Neural cell (in vitro differentiated cells): ENCODE results near the gene PPP1R3G. TPM values are rescaled to one million over a fixed set of nuclear protein-coding genes. Genes with fewer than 3 reads are reported as not detected.

ENCODE experiments used
- H2AFZ ChIP-seq: fragments of 200-600, 300-800 bp; sonication (generic), shearing (Covaris generic); 2 replicates; pipeline ENCODE4 v1.6.0; 2014; ENCODE audit warnings: low read depth, mild to moderate bottlenecking, antibody characterized with exemption, low read length, moderate library complexity
- H3F3A ChIP-seq: fragments of 200-600 bp; shearing (Covaris generic); 2 replicates; pipeline ENCODE4 v1.6.1; 2016; ENCODE audit warnings: mild to moderate bottlenecking, moderate library complexity, mixed read lengths, antibody characterized with exemption, low read length; ENCODE audit not compliant: insufficient read depth, poor library complexity, severe bottlenecking
- H3K27ac ChIP-seq: fragments of 200-600, 300-800 bp; sonication (generic), shearing (Covaris generic); 2 replicates; pipeline ENCODE4 v1.5.1; 2014; ENCODE audit warnings: mild to moderate bottlenecking, low read length, moderate library complexity
- H3K27me3 ChIP-seq: fragments of 300-800, 200-600 bp; sonication (generic), shearing (Covaris generic); 2 replicates; pipeline ENCODE4 v1.6.0; 2014; ENCODE audit warnings: mild to moderate bottlenecking, low read depth, low read length, moderate library complexity; ENCODE audit not compliant: insufficient read depth
- H3K36me3 ChIP-seq: fragments of 300-800, 200-600 bp; sonication (generic), shearing (Covaris generic); 2 replicates; pipeline ENCODE4 v1.5.1; 2014; ENCODE audit warnings: mild to moderate bottlenecking, antibody characterized with exemption, low read length, moderate library complexity; ENCODE audit not compliant: insufficient read depth
- H3K4me2 ChIP-seq: fragments of 300-800, 200-600 bp; sonication (generic), shearing (Covaris generic); 2 replicates; pipeline ENCODE4 v1.6.0; 2014; ENCODE audit warnings: mild to moderate bottlenecking, low read length
- H3K4me3 ChIP-seq: fragments of 300-800, 200-600 bp; sonication (generic), shearing (Covaris generic); 2 replicates; pipeline ENCODE4 v1.5.1; 2014; ENCODE audit warnings: mild to moderate bottlenecking, low read length, moderate library complexity
- H3K79me2 ChIP-seq: fragments of 200-600 bp; shearing (Covaris generic); replicated peaks from 2 replicates; pipeline ENCODE4 v1.6.0; 2014; ENCODE audit warnings: mild to moderate bottlenecking, low read length, moderate library complexity; ENCODE audit not compliant: insufficient read depth
- H3K9ac ChIP-seq: fragments of 300-800, 200-600 bp; sonication (generic), shearing (Covaris generic); 2 replicates; pipeline ENCODE4 v1.6.1; 2016; ENCODE audit warnings: mild to moderate bottlenecking, low read length, mixed read lengths
- H3K9me2 ChIP-seq: fragments of 200-600 bp; shearing (Covaris generic); 2 replicates; pipeline ENCODE4 v1.6.1; 2016; ENCODE audit warnings: mild to moderate bottlenecking, low read length, mixed read lengths; ENCODE audit not compliant: insufficient read depth
- H3K9me3 ChIP-seq: fragments of 200-600, 300-800 bp; sonication (generic), shearing (Covaris generic); 2 replicates; pipeline ENCODE4 v1.6.1; 2016; ENCODE audit warnings: mild to moderate bottlenecking, mixed run types, low read length, moderate library complexity, mixed read lengths
- H4K20me1 ChIP-seq: fragments of 200-600 bp; shearing (Covaris generic); 2 replicates; pipeline ENCODE4 v1.6.1; 2016; ENCODE audit warnings: mild to moderate bottlenecking, mixed run types; ENCODE audit not compliant: insufficient read depth
- EP300 ChIP-seq: fragments of 450-650 bp; conservative IDR thresholded peaks from 2 replicates; pipeline ENCODE4 v1.6.1; 2014; ENCODE audit warnings: antibody characterized with exemption, mild to moderate bottlenecking, moderate library complexity; ENCODE audit not compliant: poor library complexity, severe bottlenecking
- EZH2 ChIP-seq: fragments of 200-600, 300-800 bp; shearing (Covaris generic), sonication (generic); IDR thresholded peaks from 2 replicates; pipeline ENCODE4 v1.6.1; 2014; ENCODE audit warnings: antibody characterized with exemption, low read length, borderline replicate concordance, mild to moderate bottlenecking; ENCODE audit not compliant: insufficient read depth, poor library complexity, severe bottlenecking
- MXI1 ChIP-seq: fragments of 450-650 bp; conservative IDR thresholded peaks from 2 replicates; pipeline ENCODE4 v1.6.1; 2014; ENCODE audit warnings: antibody characterized with exemption, mild to moderate bottlenecking; ENCODE audit not compliant: poor library complexity, severe bottlenecking
- POLR2AphosphoS5 ChIP-seq: IDR thresholded peaks from 2 replicates; pipeline ENCODE4 v1.6.1; 2012
- RAD21 ChIP-seq: fragments of 450-650 bp; conservative IDR thresholded peaks from 2 replicates; pipeline ENCODE4 v1.6.1; 2014; ENCODE audit warnings: antibody characterized with exemption, mild to moderate bottlenecking, moderate library complexity
- SMC3 ChIP-seq: fragments of 450-650 bp; conservative IDR thresholded peaks from 2 replicates; pipeline ENCODE4 v1.6.1; 2014; ENCODE audit warnings: antibody characterized with exemption, mild to moderate bottlenecking, moderate library complexity; ENCODE audit not compliant: poor library complexity
- TAF1 ChIP-seq: IDR thresholded peaks from 2 replicates; pipeline ENCODE4 v1.6.1; 2012; ENCODE audit warnings: low read depth
- polyA plus RNA-seq: library from polyadenylated mRNA; depleted of rRNA; stranded (reverse); fragments of >200 nt; gene quantifications from 2 replicates; pipeline ENCODE4 v1.2.3, GENCODE V29; 2014
- TF ChIP-seq, protein P1 (sequence below): IDR thresholded peaks from 2 replicates; pipeline ENCODE4 v1.6.1; 2012; ENCODE audit warnings: borderline replicate concordance
- TF ChIP-seq, protein P2 (sequence below): fragments of 450-650 bp; IDR thresholded peaks from 2 replicates; pipeline ENCODE4 v1.5.1; 2014; ENCODE audit warnings: antibody characterized with exemption, mild to moderate bottlenecking, moderate library complexity; ENCODE audit not compliant: poor library complexity, severe bottlenecking

PPP1R3G gene
- polyA plus RNA-seq, 1 donor from 2014 or later = not detected

GRCh38 chr6:5044866-5045265, 40.3 kb upstream of the PPP1R3G start:
- Histone ChIP-seq H3K4me2 (no peak overlapping the region), H3F3A (no peaks in the 10 kb centered on the region), H3K9ac (no peak overlapping the region), H3K9me3 (no peaks in the 10 kb centered on the region), H3K9me2 (no peaks in the 10 kb centered on the region), H3K36me3 (no peaks in the 10 kb centered on the region), H3K27ac (no peak overlapping the region), H3K79me2 (no peaks in the 10 kb centered on the region), H2AFZ (no peak overlapping the region), H3K27me3 (no peaks in the 10 kb centered on the region), H3K4me3 (no peak overlapping the region), H4K20me1 (no peaks in the 10 kb centered on the region)
- TF ChIP-seq EZH2 = no peak

GRCh38 chr6:5045416-5045815, 39.7 kb upstream of the PPP1R3G start:
- H3K9me3 ChIP-seq = no peaks in the 10 kb centered on the region
- no peaks in the 10 kb centered on the region for H4K20me1 ChIP-seq
- no peaks in the 10 kb centered on the region for H3K9me2 ChIP-seq
- no peaks in the 10 kb centered on the region for H3K79me2 ChIP-seq
- H2AFZ ChIP-seq = no peak overlapping the region
- H3K27ac ChIP-seq = no peak overlapping the region
- H3K4me2 ChIP-seq = no peak overlapping the region
- no peak overlapping the region for H3K4me3 ChIP-seq
- H3K36me3 ChIP-seq = no peaks in the 10 kb centered on the region
- no peaks in the 10 kb centered on the region for H3F3A ChIP-seq
- TF ChIP-seq MXI1 = no peak
- TF ChIP-seq EZH2 = no peak
- no peak for TF ChIP-seq RAD21
- no peak for TF ChIP-seq TAF1
- TF ChIP-seq EP300 = no peak
- TF ChIP-seq, protein P1, sequence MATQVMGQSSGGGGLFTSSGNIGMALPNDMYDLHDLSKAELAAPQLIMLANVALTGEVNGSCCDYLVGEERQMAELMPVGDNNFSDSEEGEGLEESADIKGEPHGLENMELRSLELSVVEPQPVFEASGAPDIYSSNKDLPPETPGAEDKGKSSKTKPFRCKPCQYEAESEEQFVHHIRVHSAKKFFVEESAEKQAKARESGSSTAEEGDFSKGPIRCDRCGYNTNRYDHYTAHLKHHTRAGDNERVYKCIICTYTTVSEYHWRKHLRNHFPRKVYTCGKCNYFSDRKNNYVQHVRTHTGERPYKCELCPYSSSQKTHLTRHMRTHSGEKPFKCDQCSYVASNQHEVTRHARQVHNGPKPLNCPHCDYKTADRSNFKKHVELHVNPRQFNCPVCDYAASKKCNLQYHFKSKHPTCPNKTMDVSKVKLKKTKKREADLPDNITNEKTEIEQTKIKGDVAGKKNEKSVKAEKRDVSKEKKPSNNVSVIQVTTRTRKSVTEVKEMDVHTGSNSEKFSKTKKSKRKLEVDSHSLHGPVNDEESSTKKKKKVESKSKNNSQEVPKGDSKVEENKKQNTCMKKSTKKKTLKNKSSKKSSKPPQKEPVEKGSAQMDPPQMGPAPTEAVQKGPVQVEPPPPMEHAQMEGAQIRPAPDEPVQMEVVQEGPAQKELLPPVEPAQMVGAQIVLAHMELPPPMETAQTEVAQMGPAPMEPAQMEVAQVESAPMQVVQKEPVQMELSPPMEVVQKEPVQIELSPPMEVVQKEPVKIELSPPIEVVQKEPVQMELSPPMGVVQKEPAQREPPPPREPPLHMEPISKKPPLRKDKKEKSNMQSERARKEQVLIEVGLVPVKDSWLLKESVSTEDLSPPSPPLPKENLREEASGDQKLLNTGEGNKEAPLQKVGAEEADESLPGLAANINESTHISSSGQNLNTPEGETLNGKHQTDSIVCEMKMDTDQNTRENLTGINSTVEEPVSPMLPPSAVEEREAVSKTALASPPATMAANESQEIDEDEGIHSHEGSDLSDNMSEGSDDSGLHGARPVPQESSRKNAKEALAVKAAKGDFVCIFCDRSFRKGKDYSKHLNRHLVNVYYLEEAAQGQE = no peak
- no peak for TF ChIP-seq SMC3
- TF ChIP-seq, protein P2, sequence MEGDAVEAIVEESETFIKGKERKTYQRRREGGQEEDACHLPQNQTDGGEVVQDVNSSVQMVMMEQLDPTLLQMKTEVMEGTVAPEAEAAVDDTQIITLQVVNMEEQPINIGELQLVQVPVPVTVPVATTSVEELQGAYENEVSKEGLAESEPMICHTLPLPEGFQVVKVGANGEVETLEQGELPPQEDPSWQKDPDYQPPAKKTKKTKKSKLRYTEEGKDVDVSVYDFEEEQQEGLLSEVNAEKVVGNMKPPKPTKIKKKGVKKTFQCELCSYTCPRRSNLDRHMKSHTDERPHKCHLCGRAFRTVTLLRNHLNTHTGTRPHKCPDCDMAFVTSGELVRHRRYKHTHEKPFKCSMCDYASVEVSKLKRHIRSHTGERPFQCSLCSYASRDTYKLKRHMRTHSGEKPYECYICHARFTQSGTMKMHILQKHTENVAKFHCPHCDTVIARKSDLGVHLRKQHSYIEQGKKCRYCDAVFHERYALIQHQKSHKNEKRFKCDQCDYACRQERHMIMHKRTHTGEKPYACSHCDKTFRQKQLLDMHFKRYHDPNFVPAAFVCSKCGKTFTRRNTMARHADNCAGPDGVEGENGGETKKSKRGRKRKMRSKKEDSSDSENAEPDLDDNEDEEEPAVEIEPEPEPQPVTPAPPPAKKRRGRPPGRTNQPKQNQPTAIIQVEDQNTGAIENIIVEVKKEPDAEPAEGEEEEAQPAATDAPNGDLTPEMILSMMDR = no peak
- no peaks in the 10 kb centered on the region for H3K27me3 ChIP-seq
- no peak overlapping the region for H3K9ac ChIP-seq

- TF ChIP-seq POLR2AphosphoS5 (no peak), EP300 (no peak), RAD21 (no peak), SMC3 (no peak), EZH2 (no peak), TAF1 (no peak), MXI1 (no peak)
- TF ChIP-seq, protein P1 = no peak
- TF ChIP-seq, protein P2 = no peak
- Histone ChIP-seq H4K20me1 (no peaks in the 10 kb centered on the region), H3K9ac (no peak overlapping the region), H3K4me3 (no peak overlapping the region), H3K27me3 (no peaks in the 10 kb centered on the region), H3F3A (no peaks in the 10 kb centered on the region), H2AFZ (no peak overlapping the region), H3K9me3 (no peaks in the 10 kb centered on the region), H3K79me2 (no peaks in the 10 kb centered on the region), H3K4me2 (no peak overlapping the region), H3K36me3 (no peaks in the 10 kb centered on the region), H3K27ac (no peak overlapping the region), H3K9me2 (no peaks in the 10 kb centered on the region)
Observed at GRCh38 chr6:5046430-5046829, 38.7 kb upstream of the PPP1R3G start.
